Activated CD4-positive, alpha-beta T cell treated with anti-CD3 and anti-CD28 coated beads for 48 hours (primary cell): ENCODE results near the gene TNFSF4.
"Not testable (repeated sequence)": the region's sequence is repeated elsewhere in the genome, so short reads cannot be mapped to it uniquely, and the experiment has no call there.

Experiments used
- DNase-seq: peaks from one replicate; pipeline ENCODE4 v3.0.0-alpha.2; 2020

TNFSF4 gene

GRCh38 chr1:173206816-173207568 lies at the start of gene TNFSF4:
TNFSF4 (minus strand) TSS chr1:173207331; CDS start chr1:173207176, 155 bp downstream.
- peak; percentile 41 for DNase-seq

- DNase-seq = peak; percentile 17
Observed at GRCh38 chr1:173255214-173255813, 48.2 kb upstream of the TNFSF4 start.

- no peak for DNase-seq
Observed at GRCh38 chr1:173253046-173253445, 45.9 kb upstream of the TNFSF4 start.

GRCh38 chr1:173249349-173249748 lies 42.2 kb upstream of the TNFSF4 start:
- no peak for DNase-seq

- DNase-seq = no peak
Observed at GRCh38 chr1:173248247-173248940, 41.3 kb upstream of the TNFSF4 start.

- DNase-seq = no peak
Observed at GRCh38 chr1:173245892-173246291, 38.8 kb upstream of the TNFSF4 start.

GRCh38 chr1:173243300-173243699 lies 36.2 kb upstream of the TNFSF4 start:
- DNase-seq = no peak

- DNase-seq = no peak
Observed at GRCh38 chr1:173241528-173242347, 34.6 kb upstream of the TNFSF4 start.

- DNase-seq = no peak
Observed at GRCh38 chr1:173240609-173241008, 33.5 kb upstream of the TNFSF4 start.

GRCh38 chr1:173239058-173239457 lies 31.9 kb upstream of the TNFSF4 start:
- DNase-seq = no peak

- DNase-seq = no peak
Observed at GRCh38 chr1:173234899-173235298, 27.8 kb upstream of the TNFSF4 start.

- DNase-seq = not testable (repeated sequence)
Observed at GRCh38 chr1:173234434-173234833, 27.3 kb upstream of the TNFSF4 start.

- not testable (repeated sequence) for DNase-seq
Observed at GRCh38 chr1:173229031-173229430, 21.9 kb upstream of the TNFSF4 start.

GRCh38 chr1:173224949-173225348 lies 17.8 kb upstream of the TNFSF4 start:
- DNase-seq = no peak

GRCh38 chr1:173224280-173224892 lies 17.3 kb upstream of the TNFSF4 start:
- DNase-seq = no peak

GRCh38 chr1:173223031-173223380 lies 15.9 kb upstream of the TNFSF4 start:
- no peak for DNase-seq

- no peak for DNase-seq
Observed at GRCh38 chr1:173222149-173223030, 15.3 kb upstream of the TNFSF4 start.

GRCh38 chr1:173220157-173220556 lies 13.0 kb upstream of the TNFSF4 start:
- DNase-seq = no peak

GRCh38 chr1:173213665-173214064 lies 6.5 kb upstream of the TNFSF4 start:
- DNase-seq = no peak

GRCh38 chr1:173212952-173213491 lies 5.9 kb upstream of the TNFSF4 start:
- DNase-seq = no peak

- DNase-seq = no peak
Observed at GRCh38 chr1:173210716-173211231, 3.6 kb upstream of the TNFSF4 start.
